Bronchial epithelial cell (primary cell): ENCODE results near the gene CLK4. TPM values are rescaled to one million over a fixed set of nuclear protein-coding genes. Genes with fewer than 3 reads are reported as not detected.
A peak's percentile ranks its signal among the peaks of the same experiment; 100 is the strongest.

Source experiments
- DNase-seq: peaks from one replicate; pipeline ENCODE4 v3.0.0-alpha.2; 2010; ENCODE audit warnings: low read depth
- FAIRE-seq: peaks from 2 replicates; lab custom pipeline; 2011; peaks lifted over from hg19 to GRCh38; lab: Jason Lieb, UNC
- H3K27me3 ChIP-seq: 2 replicates; pipeline ENCODE4 v1.5.1; 2011; ENCODE audit warnings: low read length; ENCODE audit not compliant: control insufficient read depth, insufficient read depth
- H3K36me3 ChIP-seq: 2 replicates; pipeline ENCODE4 v1.5.1; 2011; ENCODE audit warnings: low read length; ENCODE audit not compliant: control insufficient read depth, insufficient read depth
- H3K4me3 ChIP-seq: 2 replicates; pipeline ENCODE4 v1.5.1; 2011; ENCODE audit warnings: mild to moderate bottlenecking, low read depth, low read length, control low read depth
- CTCF ChIP-seq: IDR thresholded peaks from 2 replicates; pipeline ENCODE4 v1.5.1; 2011; ENCODE audit warnings: mild to moderate bottlenecking, moderate library complexity, low read length, control low read depth, inconsistent platforms; ENCODE audit not compliant: insufficient read depth, severe bottlenecking
- total RNA-seq: library from RNA; depleted of rRNA; stranded (reverse); fragments of >200 nt; gene quantifications from 2 replicates; pipeline ENCODE4 v1.2.1, GENCODE V29; 2014

The CLK4 gene
- total RNA-seq, 1 donor from 2014 or later, result 17.4 TPM

- no peak for DNase-seq
- TF ChIP-seq CTCF, result no peak
- no peak overlapping the region for H3K4me3 ChIP-seq
- no peaks in the 10 kb centered on the region for H3K27me3 ChIP-seq
- H3K36me3 ChIP-seq, result no peaks in the 10 kb centered on the region
- FAIRE-seq, result no peak
Observed at GRCh38 chr5:178583279-178583678, 43.6 kb downstream of the CLK4 start.

- H3K36me3 ChIP-seq, result no peaks in the 10 kb centered on the region
- TF ChIP-seq CTCF, result no peak
- no peak overlapping the region for H3K4me3 ChIP-seq
- H3K27me3 ChIP-seq, result no peaks in the 10 kb centered on the region
- no peak for FAIRE-seq
- DNase-seq, result no peak
Observed at GRCh38 chr5:178582291-178582690, 44.6 kb downstream of the CLK4 start.

GRCh38 chr5:178581621-178582020 is 45.2 kb downstream of the CLK4 start:
- DNase-seq, result no peak
- Histone ChIP-seq H3K27me3 (peaks cover under 1% of the 10 kb centered on the region), H3K36me3 (no peaks in the 10 kb centered on the region), H3K4me3 (no peak overlapping the region)
- no peak for FAIRE-seq
- no peak for TF ChIP-seq CTCF

GRCh38 chr5:178580271-178580955 is 46.4 kb downstream of the CLK4 start:
- FAIRE-seq (no peak), DNase-seq (no peak)
- H3K36me3 ChIP-seq, result no peaks in the 10 kb centered on the region
- H3K4me3 ChIP-seq, result no peak overlapping the region
- peaks cover 6% of the 10 kb centered on the region for H3K27me3 ChIP-seq
- TF ChIP-seq CTCF, result no peak

GRCh38 chr5:178577944-178578343 is 48.9 kb downstream of the CLK4 start:
- Histone ChIP-seq H3K27me3 (peaks cover 6% of the 10 kb centered on the region), H3K36me3 (no peaks in the 10 kb centered on the region), H3K4me3 (no peak overlapping the region)
- peak; percentile 98 for FAIRE-seq
- no peak for TF ChIP-seq CTCF
- DNase-seq, result no peak

- TF ChIP-seq CTCF, result no peak
- H3K36me3 ChIP-seq, result no peaks in the 10 kb centered on the region
- peaks cover 6% of the 10 kb centered on the region for H3K27me3 ChIP-seq
- H3K4me3 ChIP-seq, result no peak overlapping the region
- DNase-seq (no peak), FAIRE-seq (no peak)
Observed at GRCh38 chr5:178577376-178577839, 49.4 kb downstream of the CLK4 start.
